ENCODE data around the gene CAPRIN1.

GRCh38 chr11:34053161-34053686, 1.7 kb downstream of the CAPRIN1 start:
- TF ChIP-seq, protein P1, sequence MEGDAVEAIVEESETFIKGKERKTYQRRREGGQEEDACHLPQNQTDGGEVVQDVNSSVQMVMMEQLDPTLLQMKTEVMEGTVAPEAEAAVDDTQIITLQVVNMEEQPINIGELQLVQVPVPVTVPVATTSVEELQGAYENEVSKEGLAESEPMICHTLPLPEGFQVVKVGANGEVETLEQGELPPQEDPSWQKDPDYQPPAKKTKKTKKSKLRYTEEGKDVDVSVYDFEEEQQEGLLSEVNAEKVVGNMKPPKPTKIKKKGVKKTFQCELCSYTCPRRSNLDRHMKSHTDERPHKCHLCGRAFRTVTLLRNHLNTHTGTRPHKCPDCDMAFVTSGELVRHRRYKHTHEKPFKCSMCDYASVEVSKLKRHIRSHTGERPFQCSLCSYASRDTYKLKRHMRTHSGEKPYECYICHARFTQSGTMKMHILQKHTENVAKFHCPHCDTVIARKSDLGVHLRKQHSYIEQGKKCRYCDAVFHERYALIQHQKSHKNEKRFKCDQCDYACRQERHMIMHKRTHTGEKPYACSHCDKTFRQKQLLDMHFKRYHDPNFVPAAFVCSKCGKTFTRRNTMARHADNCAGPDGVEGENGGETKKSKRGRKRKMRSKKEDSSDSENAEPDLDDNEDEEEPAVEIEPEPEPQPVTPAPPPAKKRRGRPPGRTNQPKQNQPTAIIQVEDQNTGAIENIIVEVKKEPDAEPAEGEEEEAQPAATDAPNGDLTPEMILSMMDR (IDR thresholded peaks at IDR 0.05 in 8 of 11, conservative IDR thresholded peaks at IDR 0.05 in 3 of 11) = no peak
- peak; percentile 68 to 77 (median 72) for TF ChIP-seq POLR2AphosphoS5 (IDR thresholded peaks at IDR 0.05)
